CD4-positive, CD25-positive, alpha-beta regulatory T cell (primary cell): Measurements from ENCODE around the gene ISLR2. TPM values are rescaled to one million over a fixed set of nuclear protein-coding genes. Genes with fewer than 3 reads are reported as not detected.
"Not testable (repeated sequence)": the region's sequence is repeated elsewhere in the genome, so short reads cannot be mapped to it uniquely, and the experiment has no call there.

Source experiments
- ATAC-seq, 2 donors: fragments of 150-1000 bp; cut with Tn5 transposase; one replicate each; pipeline ENCODE4 v1.10.0; 2021; ENCODE audit warnings: low read depth in 2 of 2, moderate number of reproducible peaks in 2 of 2, moderate library complexity in 1 of 2
- DNase-seq, 3 donors: peaks; one replicate each; pipeline versions ENCODE4 v3.0.0 to v3.0.0-alpha.2; 2012 to 2022; ENCODE audit warnings: mixed read lengths in 1 of 3
- H3K27ac ChIP-seq: one replicate; pipeline ENCODE4 v1.7.0; 2013; ENCODE audit warnings: mild to moderate bottlenecking, low read length; ENCODE audit not compliant: insufficient read depth, poor library complexity, severe bottlenecking
- H3K27me3 ChIP-seq: one replicate; pipeline ENCODE4 v1.7.0; 2013; ENCODE audit warnings: low read length; ENCODE audit not compliant: control insufficient read depth, insufficient read depth
- H3K36me3 ChIP-seq: one replicate; pipeline ENCODE4 v1.7.0; 2013; ENCODE audit warnings: mild to moderate bottlenecking, low read length, moderate library complexity; ENCODE audit not compliant: control insufficient read depth, insufficient read depth
- H3K4me1 ChIP-seq: 2 replicates; pipeline ENCODE4 v1.7.0; 2013; ENCODE audit warnings: mild to moderate bottlenecking, low read length; ENCODE audit not compliant: insufficient read depth, control insufficient read depth, poor library complexity, severe bottlenecking
- H3K4me3 ChIP-seq: one replicate; pipeline ENCODE4 v1.7.0; 2013; ENCODE audit warnings: low read depth, mild to moderate bottlenecking, low read length, moderate library complexity
- H3K9me3 ChIP-seq, 2 experiments: 1 replicate in 1 of 2; 2 replicates in 1 of 2; pipeline ENCODE4 v1.7.0; 2013; ENCODE audit warnings: low read length in 2 of 2, mild to moderate bottlenecking in 1 of 2, moderate library complexity in 1 of 2; ENCODE audit not compliant: control insufficient read depth in 2 of 2
- H3K27ac Mint-ChIP-seq, 3 donors: one replicate each; pipeline ENCODE4 v1.8.0; 2020 to 2022; ENCODE audit warnings: mild to moderate bottlenecking in 3 of 3, mixed read lengths in 3 of 3, moderate library complexity in 2 of 3
- H3K27me3 Mint-ChIP-seq: one replicate; pipeline ENCODE4 v1.8.0; 2022; ENCODE audit warnings: mild to moderate bottlenecking, mixed read lengths
- H3K36me3 Mint-ChIP-seq: one replicate; pipeline ENCODE4 v1.8.0; 2020; ENCODE audit warnings: mixed read lengths
- H3K4me1 Mint-ChIP-seq, 4 donors: one replicate each; pipeline ENCODE4 v1.8.0; 2020 to 2022; ENCODE audit warnings: mixed read lengths in 4 of 4, mild to moderate bottlenecking in 1 of 4
- H3K4me3 Mint-ChIP-seq, 4 donors: one replicate each; pipeline ENCODE4 v1.8.0; 2020 to 2022; ENCODE audit warnings: mild to moderate bottlenecking in 4 of 4, mixed read lengths in 4 of 4, moderate library complexity in 3 of 4
- H3K9me3 Mint-ChIP-seq, 7 donors: one replicate each; pipeline ENCODE4 v1.8.0; 2020 to 2022; ENCODE audit warnings: mixed read lengths in 7 of 7, mild to moderate bottlenecking in 3 of 7, moderate library complexity in 2 of 7
- polyA plus RNA-seq, 4 donors: library from polyadenylated mRNA; unstranded; fragments of 300-500 nt; fragmentation: Illumina TruSeq; gene quantifications; one replicate each; pipeline ENCODE4 v1.2.3, GENCODE V29; 2021
- total RNA-seq: library from RNA; stranded (reverse); gene quantifications from one replicate; pipeline ENCODE4 v1.2.3, GENCODE V29; 2022

The ISLR2 gene
- total and polyA plus RNA-seq, 5 donors from 2014 or later: not detected

GRCh38 chr15:74108611-74109010 is 21.8 kb upstream of the ISLR2 start:
- H3K9me3 Mint-ChIP-seq, H3K4me3 Mint-ChIP-seq, H3K27ac Mint-ChIP-seq, H3K9me3 ChIP-seq, DNase-seq, H3K27me3 ChIP-seq, H3K36me3 Mint-ChIP-seq, H3K4me3 ChIP-seq, ATAC-seq, H3K4me1 Mint-ChIP-seq, H3K27ac ChIP-seq, H3K4me1 ChIP-seq, H3K36me3 ChIP-seq: not testable (repeated sequence)
- H3K27me3 Mint-ChIP-seq: peaks cover 11% of the 10 kb centered on the region

GRCh38 chr15:74109713-74110112 is 20.7 kb upstream of the ISLR2 start:
- Histone ChIP-seq H3K9me3 (no peaks in the 10 kb centered on the region), H3K27ac (no peak overlapping the region), H3K4me3 (no peak overlapping the region), H3K36me3 (no peaks in the 10 kb centered on the region), H3K4me1 (no peaks in the 10 kb centered on the region), H3K27me3 (no peaks in the 10 kb centered on the region)
- no peaks in the 10 kb centered on the region for H3K36me3 Mint-ChIP-seq
- no peak for DNase-seq
- no peaks in the 10 kb centered on the region for H3K9me3 Mint-ChIP-seq
- no peaks in the 10 kb centered on the region for H3K4me1 Mint-ChIP-seq
- H3K4me3 Mint-ChIP-seq: no peak overlapping the region
- ATAC-seq: no peak
- H3K27me3 Mint-ChIP-seq: peaks cover 17% of the 10 kb centered on the region
- H3K27ac Mint-ChIP-seq: no peak overlapping the region

- Histone ChIP-seq H3K4me1 (no peaks in the 10 kb centered on the region), H3K27me3 (peaks cover 9% of the 10 kb centered on the region), H3K9me3 (no peaks in the 10 kb centered on the region), H3K27ac (no peak overlapping the region), H3K4me3 (no peak overlapping the region), H3K36me3 (no peaks in the 10 kb centered on the region)
- no peak for ATAC-seq
- DNase-seq: no peak
- no peaks in the 10 kb centered on the region for H3K4me1 Mint-ChIP-seq
- H3K9me3 Mint-ChIP-seq: peaks cover 0 to 8% (median 0%) of the 10 kb centered on the region in 7 donors
- H3K27me3 Mint-ChIP-seq: peaks cover 43% of the 10 kb centered on the region
- H3K27ac Mint-ChIP-seq: no peak overlapping the region
- no peak overlapping the region for H3K4me3 Mint-ChIP-seq
- H3K36me3 Mint-ChIP-seq: no peaks in the 10 kb centered on the region
These were observed 10.0 kb upstream of the ISLR2 start for GRCh38 chr15:74120426-74120825.

- no peak overlapping the region for H3K27ac Mint-ChIP-seq
- Histone ChIP-seq H3K9me3 (no peaks in the 10 kb centered on the region), H3K36me3 (no peaks in the 10 kb centered on the region), H3K4me3 (no peak overlapping the region), H3K27me3 (peaks cover 9% of the 10 kb centered on the region), H3K4me1 (no peaks in the 10 kb centered on the region), H3K27ac (no peak overlapping the region)
- no peaks in the 10 kb centered on the region for H3K4me1 Mint-ChIP-seq
- peaks cover 48% of the 10 kb centered on the region for H3K27me3 Mint-ChIP-seq
- ATAC-seq (no peak), DNase-seq (no peak)
- H3K9me3 Mint-ChIP-seq: peaks cover 0 to 8% (median 0%) of the 10 kb centered on the region in 7 donors
- H3K36me3 Mint-ChIP-seq: no peaks in the 10 kb centered on the region
- no peak overlapping the region for H3K4me3 Mint-ChIP-seq
These were observed 9.3 kb upstream of the ISLR2 start for GRCh38 chr15:74121039-74121438.

GRCh38 chr15:74121858-74122257 is 8.5 kb upstream of the ISLR2 start:
- Histone ChIP-seq H3K27ac (no peak overlapping the region), H3K4me1 (no peaks in the 10 kb centered on the region), H3K36me3 (no peaks in the 10 kb centered on the region), H3K27me3 (peaks cover 9% of the 10 kb centered on the region), H3K9me3 (no peaks in the 10 kb centered on the region), H3K4me3 (no peak overlapping the region)
- H3K36me3 Mint-ChIP-seq: no peaks in the 10 kb centered on the region
- H3K4me1 Mint-ChIP-seq: no peaks in the 10 kb centered on the region
- peaks cover 53% of the 10 kb centered on the region for H3K27me3 Mint-ChIP-seq
- H3K4me3 Mint-ChIP-seq: no peak overlapping the region
- H3K27ac Mint-ChIP-seq: no peak overlapping the region
- DNase-seq: no peak
- H3K9me3 Mint-ChIP-seq: peaks cover 0 to 8% (median 0%) of the 10 kb centered on the region in 7 donors
- no peak for ATAC-seq

GRCh38 chr15:74122403-74123130 is 7.8 kb upstream of the ISLR2 start:
- H3K4me1 ChIP-seq: peaks cover under 1% of the 10 kb centered on the region
- no peaks in the 10 kb centered on the region for H3K9me3 ChIP-seq
- no peaks in the 10 kb centered on the region for H3K36me3 ChIP-seq
- Mint-ChIP-seq H3K27ac (no peak overlapping the region), H3K9me3 (peaks cover 0 to 7% (median 0%) of the 10 kb centered on the region in 7 donors), H3K36me3 (no peaks in the 10 kb centered on the region), H3K4me3 (peak overlapping the region in 1 of 4 donors; percentile 24), H3K27me3 (peaks cover 60% of the 10 kb centered on the region), H3K4me1 (no peaks in the 10 kb centered on the region)
- no peak overlapping the region for H3K4me3 ChIP-seq
- no peak overlapping the region for H3K27ac ChIP-seq
- ATAC-seq: no peak
- H3K27me3 ChIP-seq: peaks cover 9% of the 10 kb centered on the region
- no peak for DNase-seq

GRCh38 chr15:74123131-74123429 is 7.3 kb upstream of the ISLR2 start:
- ATAC-seq: no peak
- no peaks in the 10 kb centered on the region for H3K36me3 ChIP-seq
- no peak overlapping the region for H3K27ac Mint-ChIP-seq
- DNase-seq: no peak
- H3K9me3 ChIP-seq: no peaks in the 10 kb centered on the region
- no peak overlapping the region for H3K27ac ChIP-seq
- peaks cover 5% of the 10 kb centered on the region for H3K4me1 ChIP-seq
- H3K27me3 Mint-ChIP-seq: peaks cover 62% of the 10 kb centered on the region
- peak overlapping the region in 1 of 4 donors; percentile 24 for H3K4me3 Mint-ChIP-seq
- H3K27me3 ChIP-seq: peaks cover 9% of the 10 kb centered on the region
- H3K36me3 Mint-ChIP-seq: no peaks in the 10 kb centered on the region
- peaks cover 0 to 4% (median 0%) of the 10 kb centered on the region in 7 donors for H3K9me3 Mint-ChIP-seq
- H3K4me1 Mint-ChIP-seq: peaks cover 0 to 4% (median 0%) of the 10 kb centered on the region in 4 donors
- H3K4me3 ChIP-seq: no peak overlapping the region

GRCh38 chr15:74123658-74124057 is 6.7 kb upstream of the ISLR2 start:
- Mint-ChIP-seq H3K27me3 (peaks cover 64% of the 10 kb centered on the region), H3K9me3 (no peaks in the 10 kb centered on the region)
- peaks cover 9% of the 10 kb centered on the region for H3K27me3 ChIP-seq

More at GRCh38 chr15:74123658-74124057, 6.7 kb upstream of the ISLR2 start:
- no peak overlapping the region for H3K4me3 ChIP-seq
- peaks cover 0 to 7% (median 0%) of the 10 kb centered on the region in 4 donors for H3K4me1 Mint-ChIP-seq
- H3K27ac Mint-ChIP-seq: no peak overlapping the region
- H3K27ac ChIP-seq: no peak overlapping the region
- H3K4me3 Mint-ChIP-seq: no peak overlapping the region
- H3K9me3 ChIP-seq: no peaks in the 10 kb centered on the region
- H3K4me1 ChIP-seq: peaks cover 9% of the 10 kb centered on the region
- no peaks in the 10 kb centered on the region for H3K36me3 Mint-ChIP-seq
- ATAC-seq (no peak), DNase-seq (no peak)
- no peaks in the 10 kb centered on the region for H3K36me3 ChIP-seq
